Hepatocyte (in vitro differentiated cells): ENCODE measurements around the gene CYP27C1. TPM values are rescaled to one million over a fixed set of nuclear protein-coding genes. Genes with fewer than 3 reads are reported as not detected.

Experiments used
- DNase-seq: peaks from one replicate; pipeline ENCODE4 v3.0.0-alpha.2; 2016; ENCODE audit warnings: low spot score
- H2AFZ ChIP-seq: fragments of 200-600 bp; sonication (generic); 2 replicates; pipeline ENCODE4 v1.6.0; 2016; ENCODE audit warnings: antibody characterized with exemption, mild to moderate bottlenecking
- H3K27ac ChIP-seq: fragments of 200-600 bp; sonication (generic); 2 replicates; pipeline ENCODE4 v1.5.1; 2016; ENCODE audit warnings: mild to moderate bottlenecking
- H3K27me3 ChIP-seq: fragments of 200-600 bp; sonication (generic); 2 replicates; pipeline ENCODE4 v1.6.1; 2016
- H3K36me3 ChIP-seq: fragments of 200-600 bp; sonication (generic); replicated peaks from 2 replicates; pipeline ENCODE4 v1.5.1; 2016; ENCODE audit warnings: low read depth; ENCODE audit not compliant: insufficient read depth
- H3K4me1 ChIP-seq: fragments of 200-600 bp; sonication (generic); 2 replicates; pipeline ENCODE4 v1.5.1; 2016; ENCODE audit warnings: mild to moderate bottlenecking, moderate library complexity; ENCODE audit not compliant: insufficient read depth
- H3K4me2 ChIP-seq: fragments of 200-600 bp; sonication (generic); 2 replicates; pipeline ENCODE4 v1.6.0; 2016
- H3K4me3 ChIP-seq: fragments of 200-600 bp; sonication (generic); 2 replicates; pipeline ENCODE4 v1.5.1; 2016; ENCODE audit warnings: mild to moderate bottlenecking
- H3K79me2 ChIP-seq: fragments of 200-600 bp; sonication (generic); 2 replicates; pipeline ENCODE4 v1.6.0; 2017; ENCODE audit warnings: mild to moderate bottlenecking
- H3K9me2 ChIP-seq: fragments of 200-600 bp; sonication (generic); replicated peaks from 2 replicates; pipeline ENCODE4 v1.6.0; 2017; ENCODE audit warnings: mild to moderate bottlenecking; ENCODE audit not compliant: insufficient read depth
- H3K9me3 ChIP-seq: fragments of 200-600 bp; sonication (generic); 2 replicates; pipeline ENCODE4 v1.5.1; 2016; ENCODE audit warnings: low read depth, mild to moderate bottlenecking
- H4K20me1 ChIP-seq: fragments of 200-600 bp; sonication (generic); 2 replicates; pipeline ENCODE4 v1.6.0; 2016; ENCODE audit warnings: mild to moderate bottlenecking; ENCODE audit not compliant: insufficient read depth, poor library complexity, severe bottlenecking
- CTCF ChIP-seq: fragments of 200-600 bp; sonication (generic); IDR thresholded peaks from 2 replicates; pipeline ENCODE4 v1.5.1; 2016; ENCODE audit warnings: antibody characterized with exemption, mild to moderate bottlenecking; ENCODE audit not compliant: poor library complexity
- EZH2 ChIP-seq: fragments of 200-600 bp; sonication (generic); IDR thresholded peaks from 2 replicates; pipeline ENCODE4 v1.6.1; 2016; ENCODE audit warnings: antibody characterized with exemption, mild to moderate bottlenecking, borderline replicate concordance
- EZH2phosphoT487 ChIP-seq: fragments of 200-600 bp; sonication (generic); IDR thresholded peaks from one replicate; pipeline ENCODE4 v1.6.1; 2018; ENCODE audit warnings: antibody characterized with exemption, mild to moderate bottlenecking, low read depth, moderate library complexity; ENCODE audit not compliant: unreplicated experiment, severe bottlenecking
- WGBS: methylation state at CpG from one replicate; pipeline ENCODE4 v1.1.6; 2016; ENCODE audit warnings: low lambda C conversion rate; ENCODE audit errors: missing lambda C conversion rate; 5-methylcytosine and 5-hydroxymethylcytosine counted together
- polyA plus RNA-seq: library from polyadenylated mRNA; unstranded; fragments of >200 nt; fragmentation: Nextera tagmentation; extraction: Ambion mirVana; gene quantifications from 2 replicates; pipeline ENCODE4 v1.2.1, GENCODE V29; 2016
- total RNA-seq: library from RNA; depleted of rRNA; stranded (reverse); fragments of >200 nt; gene quantifications from 2 replicates; pipeline ENCODE4 v1.2.3, GENCODE V29; 2014

Gene CYP27C1
- total and polyA plus RNA-seq, 2 experiments from 2014 or later: 1.2 to 1.4 TPM

DNA sequence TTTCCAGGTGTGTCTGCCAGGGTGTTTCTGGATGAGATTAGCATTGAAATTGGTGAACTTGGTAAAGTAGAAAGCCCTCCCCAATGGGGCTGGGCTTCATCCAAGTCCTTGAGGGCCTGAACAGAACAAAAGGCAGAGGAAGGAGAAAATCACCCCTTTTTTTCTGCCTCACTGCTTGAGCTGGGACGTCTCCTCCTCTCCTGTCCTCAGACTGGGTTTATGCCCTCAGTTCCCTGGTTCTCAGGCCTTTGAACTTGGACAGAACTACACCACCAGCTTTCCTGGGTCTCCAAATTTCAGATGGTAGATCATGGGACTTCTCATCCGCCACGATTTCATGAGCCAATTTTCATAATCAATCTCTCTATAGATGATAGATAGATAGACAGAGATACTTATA lies 59.4 kb downstream of the CYP27C1 start:
- H3K27me3 ChIP-seq: no peaks in the 10 kb centered on the region
- H3K4me3 ChIP-seq: no peak overlapping the region
- H3K9me3 ChIP-seq: no peaks in the 10 kb centered on the region
- no peaks in the 10 kb centered on the region for H3K36me3 ChIP-seq
- H4K20me1 ChIP-seq: no peaks in the 10 kb centered on the region
- DNase-seq: no peak
- no peaks in the 10 kb centered on the region for H3K9me2 ChIP-seq
- TF ChIP-seq EZH2phosphoT487 (no peak), EZH2 (no peak), CTCF (no peak)
- H2AFZ ChIP-seq: no peak overlapping the region
- peaks cover 29% of the 10 kb centered on the region for H3K4me1 ChIP-seq
- no peak overlapping the region for H3K4me2 ChIP-seq
- peak overlapping the region; percentile 54 for H3K27ac ChIP-seq
- WGBS: 62% methylated on average over 3 of the region's 3 CpGs
- H3K79me2 ChIP-seq: no peaks in the 10 kb centered on the region

DNA sequence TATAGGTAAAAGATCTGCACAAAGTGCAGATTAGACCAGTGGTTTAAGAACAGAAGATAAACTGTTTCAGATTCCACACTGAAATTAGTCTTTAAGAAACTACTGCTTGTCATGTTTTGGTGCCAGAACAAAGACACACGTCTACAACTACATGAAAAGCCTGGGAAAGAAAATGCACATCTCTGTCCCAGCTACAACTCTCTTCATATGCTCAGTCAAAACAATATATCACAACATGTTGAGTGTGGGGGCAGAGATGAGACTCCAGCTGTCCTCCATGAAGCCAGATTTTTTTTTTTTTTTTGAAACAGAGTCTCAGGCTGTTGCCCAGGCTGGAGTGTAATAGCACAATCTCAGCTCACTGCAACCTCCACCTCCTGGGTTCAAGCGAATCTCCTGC lies 60.6 kb downstream of the CYP27C1 start:
- Histone ChIP-seq H4K20me1 (no peaks in the 10 kb centered on the region), H2AFZ (no peak overlapping the region)
- WGBS: 98% methylated on average over 2 of the region's 2 CpGs

GRCh38 chr2:127158614-127159290 lies 61.3 kb downstream of the CYP27C1 start:
- H3K79me2 ChIP-seq: no peaks in the 10 kb centered on the region
- 96% methylated on average over 11 of the region's 11 CpGs for WGBS
- H3K4me2 ChIP-seq: no peak overlapping the region
- H3K27ac ChIP-seq: no peak overlapping the region
- no peaks in the 10 kb centered on the region for H3K36me3 ChIP-seq
- no peak for DNase-seq
- H3K9me3 ChIP-seq: no peaks in the 10 kb centered on the region
- H3K4me1 ChIP-seq: peaks cover 32% of the 10 kb centered on the region
- H2AFZ ChIP-seq: no peak overlapping the region
- no peaks in the 10 kb centered on the region for H4K20me1 ChIP-seq
- H3K4me3 ChIP-seq: no peak overlapping the region
- no peaks in the 10 kb centered on the region for H3K27me3 ChIP-seq
- no peaks in the 10 kb centered on the region for H3K9me2 ChIP-seq
- TF ChIP-seq EZH2 (no peak), EZH2phosphoT487 (no peak), CTCF (no peak)

More for the DNA sequence above, 60.6 kb downstream of the CYP27C1 start:
- Histone ChIP-seq H3K9me3 (no peaks in the 10 kb centered on the region), H3K36me3 (no peaks in the 10 kb centered on the region), H3K4me1 (peaks cover 36% of the 10 kb centered on the region), H3K27me3 (no peaks in the 10 kb centered on the region), H3K79me2 (no peaks in the 10 kb centered on the region), H3K9me2 (no peaks in the 10 kb centered on the region), H3K4me3 (no peak overlapping the region), H3K4me2 (no peak overlapping the region), H3K27ac (no peak overlapping the region)
- no peak for DNase-seq
- TF ChIP-seq EZH2phosphoT487 (no peak), CTCF (no peak), EZH2 (no peak)
